Suprapubic skin (tissue), 3 donors: ENCODE data around the gene PLCL2.

ENCODE experiments used
- CTCF ChIP-seq, 2 donors: fragments of 200-600 bp in 1 of 2; fragments of 450-650 bp in 1 of 2; sonication (generic) in 1 of 2; IDR thresholded peaks; one replicate each; pipeline ENCODE4 v1.5.1; 2016 to 2019; ENCODE audit warnings: antibody characterized with exemption in 2 of 2, mild to moderate bottlenecking in 1 of 2, moderate library complexity in 1 of 2
- POLR2A ChIP-seq, 2 donors: fragments of 450-650 bp; IDR thresholded peaks; one replicate each; pipeline ENCODE4 v1.6.1; 2017; ENCODE audit warnings: antibody characterized with exemption in 2 of 2, mild to moderate bottlenecking in 2 of 2, moderate library complexity in 2 of 2

- TF ChIP-seq CTCF (IDR thresholded peaks at IDR 0.05) (no peak), POLR2A (IDR thresholded peaks at IDR 0.05) (no peak)
These were observed 110.8 kb downstream of the PLCL2 start for GRCh38 chr3:16995601-16996000.
